ENCODE results near the gene ALPL.

- no peak for TF ChIP-seq CTCF (IDR thresholded peaks at IDR 0.05)
- TF ChIP-seq POLR2A (IDR thresholded peaks at IDR 0.05): no peak
Observed at GRCh38 chr1:21521717-21522060, 12.5 kb downstream of the ALPL start.
